Vagina (tissue), 2 donors: ENCODE measurements around the gene KLK13. TPM values are rescaled to one million over a fixed set of nuclear protein-coding genes. Genes with fewer than 3 reads are reported as not detected.
A peak's percentile ranks its signal among the peaks of the same experiment; 100 is the strongest.

Experiments used
- DNase-seq, 2 donors: peaks; one replicate each; pipeline ENCODE4 v3.0.0-alpha.2; 2017; ENCODE audit errors: extremely low spot score in 2 of 2
- H3K27ac ChIP-seq: fragments of 200-600 bp; sonication (generic); one replicate; pipeline ENCODE4 v1.5.1; 2019
- H3K27me3 ChIP-seq: fragments of 200-600 bp; sonication (generic); one replicate; pipeline ENCODE4 v1.5.1; 2019
- H3K36me3 ChIP-seq, 2 donors: fragments of 200-600 bp; sonication (generic); one replicate each; pipeline ENCODE4 v1.5.1; 2017 to 2019
- H3K4me1 ChIP-seq: fragments of 200-600 bp; sonication (generic); one replicate; pipeline ENCODE4 v1.5.1; 2019
- H3K4me3 ChIP-seq, 2 donors: fragments of 200-600 bp; sonication (generic); 1 replicate in 1 of 2; 2 replicates in 1 of 2; pipeline ENCODE4 v1.5.1; 2016 to 2019
- H3K9me3 ChIP-seq: fragments of 200-600 bp; sonication (generic); one replicate; pipeline ENCODE4 v1.5.1; 2019
- POLR2A ChIP-seq, 2 donors: fragments of 450-650 bp; IDR thresholded peaks; one replicate each; pipeline ENCODE4 v1.6.1; 2017; ENCODE audit warnings: antibody characterized with exemption in 2 of 2, mild to moderate bottlenecking in 2 of 2, moderate library complexity in 2 of 2
- POLR2AphosphoS5 ChIP-seq, 2 donors: sonication (generic); formaldehyde crosslinking; IDR thresholded peaks; one replicate each; pipeline ENCODE4 v1.9.0; 2017; ENCODE audit warnings: antibody characterized with exemption in 2 of 2, mild to moderate bottlenecking in 2 of 2, low read depth in 1 of 2; ENCODE audit not compliant: insufficient read depth in 1 of 2
- intact Hi-C: fragments of 100-400 bp; cut with DNase I; formaldehyde crosslinking; loops from one replicate; pipeline ENCODE4 v1.15.1; 2023
- total RNA-seq: library from RNA; depleted of rRNA; stranded (reverse); fragments of >200 nt; gene quantifications from one replicate; pipeline ENCODE4 v1.2.3, GENCODE V29; 2016
- TF ChIP-seq, protein P1 (sequence below), 3 experiments: fragments of 450-650 bp in 2 of 3; fragments of 200-600 bp in 1 of 3; sonication (generic) in 1 of 3; IDR thresholded peaks; one replicate each; pipeline ENCODE4 v1.5.1; 2017 to 2019; ENCODE audit warnings: antibody characterized with exemption in 3 of 3, mild to moderate bottlenecking in 2 of 3, moderate library complexity in 2 of 3

Gene KLK13
- total RNA-seq, 1 donor from 2014 or later = 31.2 TPM

DNA sequence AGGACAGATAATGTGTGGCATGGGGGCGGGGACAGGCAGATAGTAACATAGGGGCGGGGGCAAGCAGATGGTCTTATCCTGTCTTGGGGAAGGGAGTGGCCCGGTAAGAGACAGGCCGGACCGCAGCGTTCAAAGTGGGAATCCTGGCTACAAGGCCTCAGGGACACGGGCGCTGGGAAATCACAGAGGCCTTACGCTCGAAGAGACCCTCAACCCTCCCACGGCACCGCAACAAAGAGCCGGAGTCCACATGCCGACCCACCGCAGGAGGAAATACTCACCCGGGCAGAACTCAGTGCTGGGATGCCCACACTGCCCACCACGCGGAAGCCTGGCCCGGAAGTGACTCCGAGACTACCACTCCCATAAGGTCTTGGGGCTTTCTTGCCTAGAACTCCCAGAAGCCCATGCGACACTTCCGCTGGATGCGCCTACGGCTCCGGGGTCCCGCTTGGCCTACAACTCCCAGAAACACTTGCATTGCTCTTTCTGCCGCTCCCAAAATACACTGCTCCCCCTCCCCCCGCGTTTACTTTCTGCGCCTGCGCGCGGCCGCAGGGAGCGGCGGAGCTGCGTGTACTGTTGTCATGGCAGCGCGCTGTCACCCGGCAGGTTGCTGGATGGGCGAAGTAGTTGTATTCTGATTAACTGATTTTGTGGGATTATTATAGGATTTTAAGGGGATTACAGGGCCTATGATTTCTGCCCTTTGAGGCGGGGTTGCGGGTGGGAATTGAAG is 43.3 kb upstream of the KLK13 start, which contains the start of gene CTU1:
CTU1 (minus strand) TSS at position 344 of the 739 bp plus-strand sequence. CDS start 3,840 bp downstream, outside the sequence.
- no peaks in the 10 kb centered on the region for H3K9me3 ChIP-seq
- TF ChIP-seq POLR2AphosphoS5 (IDR thresholded peaks at IDR 0.05; ENCODE audit: insufficient read depth in 1 of 2, low read depth in 1 of 2) (peak; percentile 89 to 100), POLR2A (IDR thresholded peaks at IDR 0.05) (no peak)
- TF ChIP-seq, protein P1, sequence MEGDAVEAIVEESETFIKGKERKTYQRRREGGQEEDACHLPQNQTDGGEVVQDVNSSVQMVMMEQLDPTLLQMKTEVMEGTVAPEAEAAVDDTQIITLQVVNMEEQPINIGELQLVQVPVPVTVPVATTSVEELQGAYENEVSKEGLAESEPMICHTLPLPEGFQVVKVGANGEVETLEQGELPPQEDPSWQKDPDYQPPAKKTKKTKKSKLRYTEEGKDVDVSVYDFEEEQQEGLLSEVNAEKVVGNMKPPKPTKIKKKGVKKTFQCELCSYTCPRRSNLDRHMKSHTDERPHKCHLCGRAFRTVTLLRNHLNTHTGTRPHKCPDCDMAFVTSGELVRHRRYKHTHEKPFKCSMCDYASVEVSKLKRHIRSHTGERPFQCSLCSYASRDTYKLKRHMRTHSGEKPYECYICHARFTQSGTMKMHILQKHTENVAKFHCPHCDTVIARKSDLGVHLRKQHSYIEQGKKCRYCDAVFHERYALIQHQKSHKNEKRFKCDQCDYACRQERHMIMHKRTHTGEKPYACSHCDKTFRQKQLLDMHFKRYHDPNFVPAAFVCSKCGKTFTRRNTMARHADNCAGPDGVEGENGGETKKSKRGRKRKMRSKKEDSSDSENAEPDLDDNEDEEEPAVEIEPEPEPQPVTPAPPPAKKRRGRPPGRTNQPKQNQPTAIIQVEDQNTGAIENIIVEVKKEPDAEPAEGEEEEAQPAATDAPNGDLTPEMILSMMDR (IDR thresholded peaks at IDR 0.05) = peak in 1 of 3 experiments; percentile 20
- DNase-seq = peak in 1 of 2 donors; percentile 99

DNA sequence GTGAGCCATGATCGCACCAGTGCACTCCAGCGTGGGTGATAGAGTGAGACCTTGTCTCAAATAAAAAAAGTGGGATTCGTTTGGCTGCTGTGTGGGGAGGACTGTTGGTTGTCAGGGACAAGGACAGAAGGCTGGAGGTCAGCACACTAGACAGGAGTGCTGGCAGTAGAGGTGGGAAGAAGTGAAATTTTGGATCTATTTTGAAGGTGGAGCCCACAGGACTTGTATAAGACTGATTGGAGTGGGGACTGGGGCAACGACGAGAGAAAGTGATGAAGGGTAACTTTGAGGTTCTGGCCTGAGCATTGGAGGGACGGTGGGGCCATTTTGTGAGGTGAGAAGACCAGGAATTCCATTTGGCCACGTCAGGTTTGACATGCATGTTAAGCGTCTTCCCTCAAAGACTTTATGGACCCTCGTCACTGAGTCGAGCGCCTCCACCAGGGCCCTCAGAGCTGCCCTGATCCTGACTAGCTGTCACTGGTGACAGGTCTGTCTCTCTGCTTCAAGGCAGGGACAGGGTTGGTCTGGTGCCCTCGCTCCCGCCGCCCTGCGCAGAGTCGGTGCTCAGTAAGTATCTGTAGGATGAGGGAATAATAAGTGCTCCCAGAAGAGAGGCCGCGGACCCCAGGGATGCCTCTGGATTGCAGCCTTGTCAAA is 42.6 kb upstream of the KLK13 start:
- Histone ChIP-seq H3K27ac (peak overlapping the region; percentile 53), H3K4me3 (peak overlapping the region; percentile 51 to 83), H3K4me1 (peaks cover 16% of the 10 kb centered on the region), H3K36me3 (peaks cover 0 to 7% of the 10 kb centered on the region in 2 donors), H3K9me3 (no peaks in the 10 kb centered on the region), H3K27me3 (no peaks in the 10 kb centered on the region)
- TF ChIP-seq, protein P1 (IDR thresholded peaks at IDR 0.05) = no peak
- TF ChIP-seq POLR2AphosphoS5 (IDR thresholded peaks at IDR 0.05; ENCODE audit: insufficient read depth in 1 of 2, low read depth in 1 of 2) (no peak), POLR2A (IDR thresholded peaks at IDR 0.05) (no peak)
- intact Hi-C loops = no loop called here
- DNase-seq = no peak

More for the DNA sequence above, 43.3 kb upstream of the KLK13 start, which contains the start of gene CTU1:
- H3K27ac ChIP-seq = peak within 1 kb of the TSS; percentile 53
- H3K4me3 ChIP-seq = peak within 1 kb of the TSS; percentile 51 to 83
- intact Hi-C loops = no loop called here
- no peaks in the 10 kb centered on the region for H3K27me3 ChIP-seq
- peaks cover 0 to 5% of the 10 kb centered on the region in 2 donors for H3K36me3 ChIP-seq
- H3K4me1 ChIP-seq = peaks cover 16% of the 10 kb centered on the region

DNA sequence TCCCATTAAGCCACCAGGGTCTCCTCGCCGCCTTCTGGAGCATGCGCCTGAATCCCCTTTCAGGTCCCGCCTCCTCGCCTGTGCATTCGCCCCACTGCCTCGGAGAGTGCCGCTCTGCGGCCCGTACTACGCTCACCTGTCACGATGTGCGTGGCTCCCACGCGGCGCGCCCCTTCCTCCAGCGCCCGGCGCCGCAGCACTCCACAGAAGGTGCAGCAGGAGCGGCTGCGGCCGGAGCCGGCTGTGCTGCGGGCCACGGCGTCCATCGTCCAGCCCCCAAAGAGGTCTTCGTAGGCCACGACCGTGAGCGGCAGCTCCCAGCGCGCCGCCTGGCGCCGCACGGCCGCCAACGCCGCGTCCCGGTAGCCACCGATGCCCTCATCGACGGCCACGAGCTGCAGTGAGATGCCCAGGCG is 39.0 kb upstream of the KLK13 start:
- intact Hi-C loops = no loop called here
- Histone ChIP-seq H3K4me1 (peaks cover 14% of the 10 kb centered on the region), H3K9me3 (no peaks in the 10 kb centered on the region), H3K27ac (no peak overlapping the region), H3K4me3 (no peak overlapping the region), H3K36me3 (peaks cover 0 to 12% of the 10 kb centered on the region in 2 donors), H3K27me3 (no peaks in the 10 kb centered on the region)
- TF ChIP-seq POLR2A (IDR thresholded peaks at IDR 0.05) (no peak), POLR2AphosphoS5 (IDR thresholded peaks at IDR 0.05; ENCODE audit: insufficient read depth in 1 of 2, low read depth in 1 of 2) (no peak)
- TF ChIP-seq, protein P1 (IDR thresholded peaks at IDR 0.05) = no peak
- DNase-seq = no peak

DNA sequence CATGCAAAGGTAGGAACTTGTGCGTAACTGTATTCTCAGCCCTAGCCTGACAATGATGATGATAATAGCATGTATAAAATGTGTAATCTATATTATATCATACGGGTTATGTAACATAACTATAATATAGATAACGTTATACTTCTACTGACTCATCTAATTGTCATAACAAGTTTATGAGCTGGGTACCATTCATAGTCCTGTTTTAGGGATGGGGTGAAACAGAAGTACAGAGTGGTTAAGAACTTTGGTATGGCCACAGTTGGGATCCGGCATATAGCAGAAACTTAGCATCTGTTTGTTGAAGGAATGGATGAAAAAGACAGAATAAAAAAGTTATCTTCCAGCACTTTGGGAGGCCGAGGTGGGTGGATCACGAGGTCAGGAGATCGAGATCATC is 38.1 kb upstream of the KLK13 start:
- Histone ChIP-seq H3K27ac (no peak overlapping the region), H3K4me3 (no peak overlapping the region), H3K36me3 (peaks cover 0 to 12% of the 10 kb centered on the region in 2 donors), H3K27me3 (no peaks in the 10 kb centered on the region), H3K9me3 (no peaks in the 10 kb centered on the region), H3K4me1 (peaks cover 11% of the 10 kb centered on the region)
- TF ChIP-seq POLR2A (IDR thresholded peaks at IDR 0.05) = no peak
- TF ChIP-seq POLR2AphosphoS5 (IDR thresholded peaks at IDR 0.05; ENCODE audit: insufficient read depth in 1 of 2, low read depth in 1 of 2) = no peak
- TF ChIP-seq, protein P1 (IDR thresholded peaks at IDR 0.05) = no peak
- DNase-seq = no peak
- intact Hi-C loops = no loop called here
